ES-I3 (cell line): ENCODE measurements around the gene ZIK1.

ENCODE experiments used
- H3K36me3 ChIP-seq: 2 replicates; pipeline ENCODE4 v1.6.1; 2013; ENCODE audit warnings: mild to moderate bottlenecking, low read length, control low read depth, moderate library complexity; ENCODE audit not compliant: insufficient read depth
- H3K4me1 ChIP-seq: 2 replicates; pipeline ENCODE4 v1.6.1; 2013; ENCODE audit warnings: mild to moderate bottlenecking, control low read depth, low read length; ENCODE audit not compliant: insufficient read depth
- H3K9ac ChIP-seq: 2 replicates; pipeline ENCODE4 v1.6.1; 2013; ENCODE audit warnings: low read depth, mild to moderate bottlenecking, low read length, moderate library complexity
- H3K9me3 ChIP-seq: 2 replicates; pipeline ENCODE4 v1.6.1; 2013; ENCODE audit warnings: mild to moderate bottlenecking, low read length, moderate library complexity; ENCODE audit not compliant: control insufficient read depth, insufficient read depth

The ZIK1 gene

GRCh38 chr19:57583521-57584416, at the start of gene ZIK1:
Gene ZIK1, plus strand, starts transcription at chr19:57584145. Its CDS starts 212 bp downstream, at chr19:57584357.
- peaks cover 17% of the 10 kb centered on the region for H3K36me3 ChIP-seq
- no peaks in the 10 kb centered on the region; the same call in 1 of the 2 replicates for H3K4me1 ChIP-seq
- H3K9me3 ChIP-seq: peaks cover 21% of the 10 kb centered on the region
- H3K9ac ChIP-seq: peak within 1 kb of the TSS; percentile 63

GRCh38 chr19:57537953-57538547, 45.9 kb upstream of the ZIK1 start:
- Histone ChIP-seq H3K4me1 (no peaks in the 10 kb centered on the region), H3K9ac (no peak overlapping the region), H3K36me3 (peaks cover 52% of the 10 kb centered on the region), H3K9me3 (peaks cover 46% of the 10 kb centered on the region)

- peaks cover 57% of the 10 kb centered on the region for H3K36me3 ChIP-seq
- no peaks in the 10 kb centered on the region for H3K4me1 ChIP-seq
- no peak overlapping the region for H3K9ac ChIP-seq
- peaks cover 10% of the 10 kb centered on the region for H3K9me3 ChIP-seq
Observed at GRCh38 chr19:57546513-57546912, 37.4 kb upstream of the ZIK1 start.

GRCh38 chr19:57552432-57552831, 31.5 kb upstream of the ZIK1 start:
- no peaks in the 10 kb centered on the region for H3K4me1 ChIP-seq
- H3K9ac ChIP-seq: no peak overlapping the region
- H3K36me3 ChIP-seq: peaks cover 53% of the 10 kb centered on the region
- H3K9me3 ChIP-seq: peaks cover 6% of the 10 kb centered on the region

- no peak overlapping the region for H3K9ac ChIP-seq
- H3K36me3 ChIP-seq: peaks cover 26% of the 10 kb centered on the region
- 0 out of 2 replicates have a peak, but pooled peaks cover 5% of the 10 kb centered on the region for H3K4me1 ChIP-seq
- peaks cover 4% of the 10 kb centered on the region for H3K9me3 ChIP-seq
Observed at GRCh38 chr19:57557659-57558058, 26.3 kb upstream of the ZIK1 start.

- Histone ChIP-seq H3K9me3 (peaks cover 10% of the 10 kb centered on the region), H3K36me3 (peaks cover 20% of the 10 kb centered on the region), H3K9ac (peak overlapping the region; percentile 89; the same call in 1 of the 2 replicates), H3K4me1 (0 out of 2 replicates have a peak, but pooled peaks cover 5% of the 10 kb centered on the region)
Observed at GRCh38 chr19:57558525-57558924, 25.4 kb upstream of the ZIK1 start.

- Histone ChIP-seq H3K9me3 (peaks cover 13% of the 10 kb centered on the region), H3K4me1 (0 out of 2 replicates have a peak, but pooled peaks cover 5% of the 10 kb centered on the region), H3K9ac (peak overlapping the region; percentile 89), H3K36me3 (peaks cover 18% of the 10 kb centered on the region)
Observed at GRCh38 chr19:57559008-57559403, 24.9 kb upstream of the ZIK1 start.

GRCh38 chr19:57559404-57560025, 24.4 kb upstream of the ZIK1 start, which contains the start of gene ZNF550:
Gene ZNF550, minus strand, starts transcription at chr19:57559863. Its CDS starts 181 bp downstream, at chr19:57559682.
- Histone ChIP-seq H3K4me1 (0 out of 2 replicates have a peak, but pooled peaks cover 5% of the 10 kb centered on the region), H3K9ac (peak within 1 kb of the TSS; percentile 89), H3K36me3 (peaks cover 13% of the 10 kb centered on the region), H3K9me3 (peaks cover 13% of the 10 kb centered on the region)

- no peak overlapping the region; the same call in 1 of the 2 replicates for H3K9ac ChIP-seq
Observed at GRCh38 chr19:57560049-57560491, 23.9 kb upstream of the ZIK1 start.

GRCh38 chr19:57563547-57563946, 20.4 kb upstream of the ZIK1 start:
- Histone ChIP-seq H3K36me3 (no peaks in the 10 kb centered on the region), H3K9me3 (peaks cover 17% of the 10 kb centered on the region), H3K9ac (no peak overlapping the region), H3K4me1 (no peaks in the 10 kb centered on the region)

More at GRCh38 chr19:57560049-57560491, 23.9 kb upstream of the ZIK1 start:
- Histone ChIP-seq H3K4me1 (0 out of 2 replicates have a peak, but pooled peaks cover 5% of the 10 kb centered on the region), H3K36me3 (peaks cover 9% of the 10 kb centered on the region), H3K9me3 (peaks cover 13% of the 10 kb centered on the region)

GRCh38 chr19:57566396-57567265, 17.3 kb upstream of the ZIK1 start:
- H3K9me3 ChIP-seq: peaks cover 15% of the 10 kb centered on the region
- H3K4me1 ChIP-seq: no peaks in the 10 kb centered on the region
- peaks cover 2% of the 10 kb centered on the region; the same call in 1 of the 2 replicates for H3K36me3 ChIP-seq
- no peak overlapping the region for H3K9ac ChIP-seq

- H3K36me3 ChIP-seq: peaks cover 34% of the 10 kb centered on the region
- no peak overlapping the region for H3K9ac ChIP-seq
- peaks cover 25% of the 10 kb centered on the region for H3K9me3 ChIP-seq
- no peaks in the 10 kb centered on the region for H3K4me1 ChIP-seq
Observed at GRCh38 chr19:57570707-57571106, 13.2 kb upstream of the ZIK1 start.

- peaks cover 30% of the 10 kb centered on the region for H3K9me3 ChIP-seq
- no peaks in the 10 kb centered on the region for H3K4me1 ChIP-seq
- H3K9ac ChIP-seq: no peak overlapping the region
- peaks cover 39% of the 10 kb centered on the region for H3K36me3 ChIP-seq
Observed at GRCh38 chr19:57572415-57572947, 11.5 kb upstream of the ZIK1 start.
